ENCODE data around the gene ARHGAP18.
A peak's percentile ranks its signal among the peaks of the same experiment; 100 is the strongest.

The ARHGAP18 gene

DNA sequence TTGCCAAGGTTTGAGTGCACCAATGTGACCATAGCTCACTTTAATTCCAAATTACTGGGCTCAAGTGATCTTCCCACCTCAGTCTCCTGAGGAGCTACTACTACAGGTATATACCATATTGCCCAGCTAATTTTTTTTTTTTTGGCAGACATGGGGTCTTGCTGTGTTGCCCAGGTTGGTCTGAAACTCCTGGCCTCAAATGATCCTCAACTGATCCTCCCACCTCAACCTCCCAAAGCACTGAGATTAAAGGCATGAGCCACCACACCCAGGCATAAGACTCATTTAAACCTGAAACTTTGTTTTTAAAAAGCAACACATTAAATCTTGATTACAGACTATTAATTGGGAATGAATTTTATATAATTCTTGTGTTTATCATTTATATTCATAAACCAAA, 67.7 kb downstream of the ARHGAP18 start:
- no peak for DNase-seq (ENCODE audit: low spot score)

DNA sequence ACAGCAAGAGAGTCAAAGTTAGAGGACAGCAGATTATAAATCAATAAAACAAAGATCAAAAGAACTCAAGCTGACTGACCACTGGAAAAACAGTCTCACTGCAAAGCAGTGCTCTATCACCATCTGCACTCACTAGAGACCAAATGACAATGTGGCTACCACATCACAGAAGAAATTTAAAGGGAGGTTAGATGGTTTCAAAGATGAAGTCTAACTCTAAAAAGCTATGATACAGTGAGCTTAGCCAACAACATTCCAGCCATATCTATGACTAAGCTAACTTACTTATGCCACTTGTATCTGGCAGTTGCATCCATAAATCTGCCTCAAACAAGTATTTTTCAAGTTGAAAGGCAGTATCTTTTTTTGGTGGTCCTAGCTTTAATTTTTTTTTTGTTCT, 68.6 kb downstream of the ARHGAP18 start:
- no peak for DNase-seq (ENCODE audit: low spot score)

DNA sequence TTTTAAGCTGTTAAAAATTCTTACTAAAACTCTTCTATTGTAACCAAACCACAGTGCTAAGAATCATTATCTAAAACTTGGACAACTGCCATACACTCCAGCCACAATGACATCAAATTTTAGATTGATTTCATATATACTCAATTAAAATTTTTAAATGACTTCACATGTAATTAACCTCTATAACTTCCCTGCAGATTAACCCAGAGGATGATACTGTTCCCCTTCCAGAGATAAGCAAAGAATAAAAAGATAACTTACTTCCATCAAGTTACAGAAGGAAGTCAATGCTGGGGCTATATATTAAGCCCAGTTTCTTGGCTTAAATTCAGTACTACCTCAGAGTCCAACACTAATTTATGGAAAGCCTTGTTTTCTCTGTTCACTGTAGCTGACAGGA, 71.3 kb downstream of the ARHGAP18 start:
- no peak for DNase-seq (ENCODE audit: low spot score)

DNA sequence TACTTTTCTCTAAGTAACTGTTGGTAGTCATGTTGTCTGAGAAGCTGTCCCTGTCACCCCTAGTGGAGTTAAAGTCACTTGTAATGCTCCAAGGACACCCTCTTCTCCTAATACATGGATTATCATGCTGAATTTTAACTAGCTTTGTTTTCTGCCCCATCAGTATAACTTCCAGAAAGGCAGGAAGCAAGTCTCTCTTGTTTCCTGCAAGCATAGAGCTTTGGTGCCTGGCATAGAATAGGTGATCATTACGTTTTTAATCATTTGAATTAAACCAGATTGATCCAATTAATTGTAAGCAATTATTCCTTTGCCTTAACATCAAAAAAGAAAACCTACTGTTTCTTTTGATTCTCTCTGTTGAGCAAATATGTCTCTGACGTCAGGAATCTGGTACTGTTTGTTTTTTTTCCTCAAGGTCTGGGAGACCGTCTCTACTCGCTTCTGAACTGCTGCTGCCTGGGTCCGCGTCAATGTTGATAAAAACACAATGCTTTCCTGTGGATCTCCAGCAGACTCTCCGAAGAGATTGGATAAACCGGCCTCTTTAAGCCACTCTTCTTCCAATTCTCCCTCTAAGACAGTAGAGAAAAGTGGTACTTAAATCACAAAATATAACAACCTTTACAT, 71.8 kb downstream of the ARHGAP18 start:
- no peak for DNase-seq (ENCODE audit: low spot score)

DNA sequence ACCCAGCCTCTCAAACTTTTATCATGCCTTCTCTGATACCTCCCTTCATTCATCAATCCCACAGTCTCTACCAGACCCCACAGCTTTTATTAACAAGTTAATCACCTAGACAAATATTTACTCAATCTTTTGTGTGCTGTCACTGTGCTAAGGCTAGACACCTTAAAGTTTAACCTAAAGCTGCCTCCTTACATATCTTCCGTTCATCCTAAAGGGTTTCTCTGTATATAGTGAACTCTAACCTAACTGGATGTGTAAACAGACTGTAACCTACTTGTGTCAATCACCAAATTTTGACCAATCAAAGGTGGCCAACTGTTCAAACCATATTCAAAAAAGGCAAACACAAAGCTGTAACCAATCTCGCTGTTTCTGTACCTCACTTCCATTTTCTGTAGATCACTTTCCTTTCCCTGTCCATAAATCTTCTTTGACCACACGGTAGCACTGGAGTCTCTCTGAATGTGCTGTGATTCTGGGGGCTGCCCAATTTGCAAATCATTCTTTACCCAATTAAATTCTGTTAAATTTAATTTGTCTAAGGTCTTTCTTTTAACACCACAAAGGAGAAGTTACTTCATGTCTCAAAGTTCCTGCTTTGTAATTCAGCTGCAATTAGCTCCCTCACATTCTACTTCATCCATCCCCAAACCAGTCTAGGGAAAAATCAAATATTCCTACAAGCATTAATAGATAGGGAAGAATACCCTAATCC, 72.5 kb downstream of the ARHGAP18 start:
- no peak for DNase-seq (ENCODE audit: low spot score)

DNA sequence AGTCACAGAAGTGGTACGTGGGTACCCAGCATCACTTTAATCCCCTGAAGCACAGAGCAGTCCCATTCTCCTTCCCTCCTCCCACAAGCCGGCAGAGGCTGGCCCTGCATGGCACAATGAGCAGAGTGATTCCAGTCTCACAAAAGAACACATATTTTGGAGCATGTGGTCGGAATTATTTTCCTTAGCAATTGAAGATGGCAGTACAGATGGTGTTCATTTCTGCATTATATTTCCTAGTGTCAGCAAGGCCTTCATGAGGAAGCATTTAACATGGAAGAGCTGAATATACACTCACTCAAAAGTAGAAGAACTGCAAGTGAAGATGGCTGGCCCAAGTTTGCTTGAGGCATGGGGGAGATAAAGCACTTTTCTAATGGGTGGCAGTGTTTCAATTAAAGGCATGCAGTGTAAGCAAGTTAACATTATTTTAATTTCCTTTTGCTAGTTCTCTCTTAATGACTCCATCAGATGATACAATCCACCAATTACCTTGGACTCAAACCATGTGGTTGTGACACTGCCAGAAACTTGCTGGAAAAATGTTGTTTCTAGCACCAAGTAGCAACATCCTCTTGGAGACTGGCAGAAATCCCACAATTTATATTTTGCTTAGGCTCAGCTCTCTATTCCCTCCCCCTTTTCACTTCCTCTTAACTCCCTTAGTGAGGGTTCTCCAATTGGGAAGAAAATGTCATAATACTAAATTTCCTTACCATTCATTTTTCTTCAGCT, 74.4 kb downstream of the ARHGAP18 start:
- no peak for DNase-seq (ENCODE audit: low spot score)

DNA sequence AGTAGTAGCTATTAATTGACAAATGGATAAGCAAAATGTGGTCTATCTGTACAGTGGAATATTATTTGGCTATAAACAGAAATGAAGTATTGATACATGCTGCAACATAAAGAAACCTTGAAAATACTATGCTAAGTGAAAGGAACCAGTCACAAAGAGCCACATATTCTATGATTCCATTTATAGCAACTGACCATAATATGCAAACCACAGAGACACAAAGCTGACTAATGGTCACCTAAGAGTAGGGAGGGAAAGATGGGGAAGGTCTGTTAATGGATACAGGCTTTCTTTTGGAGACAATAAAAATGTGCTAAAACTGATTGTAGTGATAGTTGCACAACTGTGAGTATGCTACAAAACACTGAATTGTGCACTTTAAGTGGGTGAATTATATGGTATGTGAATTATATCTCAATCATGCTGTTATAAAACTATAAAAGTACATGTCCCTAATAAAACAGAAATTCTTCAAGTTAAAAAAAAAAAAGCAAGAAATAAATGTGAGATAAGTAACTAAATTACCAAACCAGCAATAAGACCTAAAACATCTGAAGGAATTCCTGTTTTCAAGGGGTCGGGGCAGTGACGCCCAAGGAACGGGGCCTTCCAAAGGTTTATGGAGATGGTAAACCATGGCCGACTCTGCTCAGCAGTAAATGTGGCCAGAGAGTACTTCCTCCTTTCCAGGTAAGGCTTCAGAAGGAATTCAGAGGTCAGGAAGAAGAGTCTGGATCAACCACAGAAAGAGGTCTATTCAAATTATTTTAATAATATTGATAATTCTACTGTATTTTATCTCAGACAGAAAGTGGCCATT, 75.4 kb downstream of the ARHGAP18 start:
- no peak for DNase-seq (ENCODE audit: low spot score)

DNA sequence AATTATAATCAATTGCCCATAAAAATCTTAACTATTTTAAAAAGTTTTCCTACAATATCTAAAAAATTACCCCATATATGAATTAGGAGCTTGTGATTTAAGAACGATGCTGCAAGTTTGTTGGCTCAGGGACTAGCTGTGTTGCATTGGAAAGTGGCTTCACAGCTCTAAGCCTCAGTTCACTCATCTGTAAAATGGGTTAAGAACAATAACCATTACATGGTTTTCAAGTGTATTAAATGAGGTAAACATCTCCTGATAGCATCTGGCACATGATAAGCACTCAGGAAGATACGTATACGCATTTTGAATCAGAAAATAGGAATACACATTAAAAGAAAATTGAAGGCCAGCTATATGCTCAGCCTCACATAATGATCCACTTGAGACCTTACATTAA, 76.4 kb downstream of the ARHGAP18 start:
- no peak for DNase-seq (ENCODE audit: low spot score)

DNA sequence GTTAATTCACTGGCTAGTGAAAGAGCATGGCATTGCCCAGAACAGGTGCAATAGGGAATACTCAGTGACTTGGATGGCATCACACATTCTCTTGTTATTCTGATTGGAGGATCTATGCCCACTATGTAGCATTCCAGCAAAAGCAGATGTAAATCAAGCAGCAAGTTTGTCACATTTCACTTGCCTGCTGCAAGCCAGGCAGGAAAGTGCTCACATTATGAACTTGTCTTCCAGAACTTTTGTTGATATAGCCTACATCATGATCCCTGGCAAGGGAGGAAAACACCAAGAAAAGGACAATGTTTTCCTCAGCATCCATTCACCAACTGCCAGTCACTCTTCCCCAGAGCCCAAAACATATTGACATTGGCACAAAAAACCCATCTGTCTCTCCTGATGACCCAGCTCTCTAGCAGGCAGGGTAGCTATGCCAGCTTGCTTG, 77.8 kb downstream of the ARHGAP18 start:
- DNase-seq (ENCODE audit: low spot score): no peak

DNA sequence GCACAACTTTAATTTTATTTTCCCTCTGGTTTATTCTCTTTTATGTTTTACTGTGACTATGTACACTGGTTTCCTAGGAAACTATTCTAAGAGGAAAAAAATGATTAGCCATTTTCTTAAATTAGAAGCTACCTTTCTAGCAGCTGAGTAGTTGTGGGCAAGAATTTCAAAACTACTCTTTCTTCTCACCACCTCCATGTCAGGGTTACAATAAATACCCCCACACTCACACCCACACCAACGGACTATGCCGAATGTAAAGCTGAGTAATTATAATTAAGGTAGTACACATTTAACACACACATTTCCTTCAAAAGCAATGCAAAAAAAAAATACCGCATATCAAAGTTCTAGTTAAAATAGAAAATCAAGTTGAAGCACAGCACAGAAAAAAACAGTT, 78.9 kb downstream of the ARHGAP18 start:
- DNase-seq (ENCODE audit: low spot score): no peak

DNA sequence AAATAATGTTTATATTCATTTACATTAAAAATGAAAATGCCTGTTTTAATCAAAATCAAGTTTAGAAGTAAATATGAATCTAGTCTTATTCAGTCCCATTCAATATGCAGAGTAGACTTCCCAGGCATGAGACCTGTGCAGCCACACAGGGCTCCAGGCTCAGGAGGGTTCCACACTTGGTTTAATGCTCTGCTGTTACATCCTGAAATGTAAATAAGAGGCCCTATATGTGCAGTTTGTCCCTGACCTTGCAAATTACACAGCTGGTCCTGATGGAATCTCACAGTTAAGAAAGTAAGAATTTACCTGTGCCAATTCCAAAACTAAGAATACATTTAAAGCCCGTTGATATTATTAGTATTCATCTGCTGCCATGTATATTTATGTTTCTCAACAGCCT, 79.4 kb downstream of the ARHGAP18 start:
- DNase-seq (ENCODE audit: low spot score): no peak

DNA sequence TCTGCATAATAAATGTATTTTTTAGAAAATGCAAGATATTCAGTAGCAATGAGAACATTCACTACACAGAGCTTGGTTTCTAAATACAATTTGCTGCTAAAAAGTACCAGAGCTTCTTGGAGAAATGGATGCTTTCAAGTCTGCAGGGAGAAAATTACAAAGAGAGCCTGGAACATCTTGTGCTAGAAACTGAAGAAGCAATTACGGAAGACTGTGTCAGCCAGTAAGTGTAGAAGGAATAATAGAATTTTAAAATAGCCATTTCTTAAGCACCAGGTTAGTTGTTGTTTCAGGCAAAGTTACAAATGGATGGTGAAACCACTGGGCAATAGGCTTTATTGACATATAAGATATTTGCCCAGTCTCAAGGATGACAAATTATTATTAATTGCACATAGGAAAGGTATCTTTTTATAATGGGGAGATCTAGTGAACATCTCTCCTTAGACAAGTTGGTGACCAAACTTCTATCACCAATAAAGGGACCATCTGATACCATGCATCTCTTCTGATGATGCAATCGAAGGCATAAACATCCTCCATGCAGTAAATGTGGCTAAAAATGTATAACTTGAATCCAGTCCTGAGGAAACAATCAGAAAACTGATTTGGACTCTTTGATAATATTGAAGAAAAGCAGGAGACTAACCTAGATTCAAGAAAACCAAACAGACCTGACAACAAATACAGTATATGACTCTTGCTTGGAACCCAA, 81.7 kb downstream of the ARHGAP18 start:
- no peak for DNase-seq (ENCODE audit: low spot score)

DNA sequence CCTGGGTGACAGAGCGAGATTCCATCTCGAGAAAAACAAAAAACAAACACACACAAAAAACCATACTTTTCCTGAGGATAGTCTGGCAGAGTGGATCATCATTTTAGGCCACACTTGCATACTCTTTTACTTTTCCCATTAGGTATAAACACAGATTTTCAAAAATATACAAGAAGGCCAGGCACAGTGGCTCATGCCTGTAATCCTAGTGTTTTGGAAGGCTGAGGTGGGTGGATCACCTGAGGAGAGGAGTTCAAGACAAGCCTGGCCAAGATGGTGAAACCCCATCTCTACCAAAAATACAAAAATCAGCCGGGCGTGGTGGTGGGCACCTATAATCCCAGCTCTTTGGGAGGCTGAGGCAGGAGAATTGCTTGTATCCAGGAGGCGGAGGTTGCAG, 85.5 kb downstream of the ARHGAP18 start:
- DNase-seq (ENCODE audit: low spot score): no peak

DNA sequence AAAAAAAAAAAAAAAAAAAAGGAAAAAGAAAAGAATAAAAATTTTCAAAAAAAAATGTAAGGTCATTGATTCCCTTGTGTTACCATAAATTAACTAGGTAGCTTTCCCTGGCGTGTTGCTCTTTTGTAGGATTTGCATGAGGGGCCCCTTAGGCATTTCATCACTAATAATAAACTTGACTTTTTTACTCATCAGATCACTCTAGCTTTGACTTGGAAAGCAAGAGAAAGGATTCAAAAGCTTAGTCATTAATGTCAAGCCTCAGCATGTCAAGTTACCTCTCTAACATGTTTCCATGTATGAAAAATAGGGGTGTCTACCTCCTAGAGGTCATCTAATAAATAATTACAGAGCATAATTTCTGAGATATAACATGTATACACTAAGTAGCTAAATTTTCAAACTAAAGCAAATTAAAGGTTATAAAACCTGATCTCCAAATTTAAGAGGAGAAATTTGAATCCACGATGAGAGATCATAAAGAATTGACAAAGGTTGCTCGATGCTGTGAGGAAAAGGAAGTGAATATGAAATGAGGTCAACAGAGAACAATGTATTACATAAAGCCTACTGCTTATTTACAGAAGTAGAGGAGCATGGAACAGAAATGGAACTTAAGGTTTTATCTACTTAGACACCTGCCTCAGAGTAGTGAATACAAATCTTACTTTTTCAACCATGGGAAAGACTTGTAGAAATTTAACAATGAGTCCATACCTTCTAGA, 86.8 kb downstream of the ARHGAP18 start:
- no peak for DNase-seq (ENCODE audit: low spot score)

DNA sequence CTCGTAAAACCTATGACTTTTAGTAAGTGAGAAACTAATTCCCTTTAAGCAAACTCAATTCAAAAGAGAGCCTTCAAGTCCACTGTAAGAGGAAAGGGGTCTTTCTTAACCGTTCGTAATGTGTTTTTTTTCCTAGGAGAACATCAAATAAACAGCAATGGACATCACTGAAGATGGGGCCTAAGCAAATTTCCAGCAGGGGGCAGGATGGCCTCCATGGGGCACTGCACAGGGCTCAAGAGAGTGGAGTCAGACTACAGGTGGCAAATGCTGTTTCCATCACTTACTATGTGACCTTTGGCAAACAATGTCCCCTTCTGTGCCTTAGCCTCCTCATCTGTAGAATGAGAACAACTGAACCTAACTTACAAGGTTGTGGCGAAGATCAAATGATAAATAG, 88.7 kb downstream of the ARHGAP18 start:
- peak; percentile 37 for DNase-seq (ENCODE audit: low spot score)

DNA sequence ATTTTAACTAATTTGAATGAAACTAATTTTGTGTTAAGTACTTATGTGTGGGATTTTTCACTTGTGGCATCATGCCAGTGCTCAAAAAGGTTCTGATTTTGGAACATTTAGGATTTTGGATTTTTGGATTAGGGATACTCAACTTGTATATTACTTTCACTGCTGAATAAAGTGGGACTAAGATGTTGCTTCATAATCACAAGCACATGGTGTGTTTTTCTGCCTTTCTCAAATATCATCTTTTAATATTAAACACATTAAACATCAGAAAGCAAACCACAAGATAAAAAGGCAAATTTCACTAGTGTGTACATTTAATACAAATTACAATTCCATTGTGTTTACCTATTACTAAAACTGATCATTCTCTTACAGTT, 89.8 kb downstream of the ARHGAP18 start:
- no peak for DNase-seq (ENCODE audit: low spot score)

DNA sequence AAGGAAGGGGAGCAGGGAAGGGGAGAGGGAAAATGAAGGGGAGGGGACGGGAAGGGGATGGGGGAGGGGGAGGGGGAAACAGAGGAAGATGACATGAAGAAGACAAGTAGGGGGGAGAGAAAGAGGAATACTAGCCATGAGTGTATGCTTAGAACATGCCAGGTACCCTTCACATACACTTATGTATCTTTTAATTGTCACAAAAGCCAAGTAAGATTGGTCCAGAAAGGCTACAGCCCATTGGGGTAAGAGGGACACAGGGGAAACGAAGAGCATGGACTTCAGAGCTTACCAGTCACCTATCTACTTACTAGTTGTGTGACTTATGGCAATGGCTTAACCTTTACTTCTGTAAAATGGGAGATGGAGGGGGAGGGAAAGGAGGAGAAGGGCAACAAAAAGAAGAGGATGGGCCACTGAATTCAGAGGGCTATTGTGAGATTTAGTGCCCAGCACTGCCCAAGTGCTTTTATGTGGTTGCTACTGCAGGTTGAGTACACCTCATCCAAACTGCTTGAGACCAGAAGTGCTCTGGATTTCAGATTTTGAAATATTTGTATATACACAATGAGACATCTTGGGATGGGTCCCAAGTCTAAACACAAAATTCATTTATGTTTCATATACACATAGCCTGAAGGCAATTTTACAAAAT, 90.3 kb downstream of the ARHGAP18 start:
- no peak for DNase-seq (ENCODE audit: low spot score)

DNA sequence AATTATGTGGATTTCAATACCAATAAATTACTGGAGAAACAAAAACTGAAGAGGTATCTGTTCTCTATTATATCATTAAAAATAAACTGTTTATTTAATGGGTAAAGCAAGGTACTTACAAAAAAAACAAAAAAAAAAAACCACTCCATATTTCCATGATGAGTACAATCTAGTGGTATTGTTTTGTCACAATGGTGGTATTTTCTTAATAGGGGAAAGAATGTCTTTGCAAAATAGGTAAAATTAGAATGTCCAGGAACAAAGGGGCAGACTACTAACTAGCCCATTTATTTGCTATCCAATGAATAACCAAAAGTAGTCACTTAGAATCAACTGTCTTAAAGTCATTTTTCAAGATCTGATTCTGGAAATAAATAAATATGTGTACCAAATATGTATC, 92.0 kb downstream of the ARHGAP18 start:
- no peak for DNase-seq (ENCODE audit: low spot score)

DNA sequence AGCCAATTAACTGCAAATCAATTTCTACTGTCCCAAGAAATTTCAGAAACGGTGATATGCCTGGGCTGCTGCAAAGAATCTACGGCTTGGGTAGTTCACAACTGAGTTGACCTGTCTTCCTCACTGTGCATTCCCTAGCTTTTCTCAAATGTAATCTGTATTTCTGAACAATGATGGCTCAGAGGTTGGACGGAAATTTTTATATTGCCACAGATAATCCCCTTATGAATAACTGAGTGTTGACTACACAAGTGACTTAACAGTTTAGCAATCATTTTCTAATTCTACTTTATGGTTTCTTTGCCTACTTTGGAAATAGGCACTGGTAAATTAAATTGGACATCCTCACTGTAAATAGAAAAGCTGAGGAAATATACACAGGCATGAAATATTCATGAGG, 94.5 kb downstream of the ARHGAP18 start:
- DNase-seq (ENCODE audit: low spot score): no peak

DNA sequence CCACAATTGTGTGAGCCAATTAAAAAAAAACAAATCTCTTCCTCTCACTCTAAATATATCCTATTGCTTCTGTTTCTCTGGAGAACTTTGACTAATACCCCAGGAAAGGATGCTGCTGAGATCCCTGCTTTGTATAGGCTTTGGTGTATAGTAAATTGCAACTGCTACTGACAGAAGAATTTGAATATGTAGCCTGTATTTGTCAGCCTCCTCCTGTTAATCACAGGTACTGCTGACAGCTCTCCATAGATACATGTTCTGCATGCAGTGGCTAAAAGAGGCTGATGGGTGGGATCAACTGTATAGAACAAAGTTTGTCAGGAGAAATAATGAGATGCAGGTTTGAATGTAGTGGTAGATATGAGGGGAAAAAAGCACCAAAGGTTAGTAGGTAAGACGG, 95.0 kb downstream of the ARHGAP18 start:
- no peak for DNase-seq (ENCODE audit: low spot score)

DNA sequence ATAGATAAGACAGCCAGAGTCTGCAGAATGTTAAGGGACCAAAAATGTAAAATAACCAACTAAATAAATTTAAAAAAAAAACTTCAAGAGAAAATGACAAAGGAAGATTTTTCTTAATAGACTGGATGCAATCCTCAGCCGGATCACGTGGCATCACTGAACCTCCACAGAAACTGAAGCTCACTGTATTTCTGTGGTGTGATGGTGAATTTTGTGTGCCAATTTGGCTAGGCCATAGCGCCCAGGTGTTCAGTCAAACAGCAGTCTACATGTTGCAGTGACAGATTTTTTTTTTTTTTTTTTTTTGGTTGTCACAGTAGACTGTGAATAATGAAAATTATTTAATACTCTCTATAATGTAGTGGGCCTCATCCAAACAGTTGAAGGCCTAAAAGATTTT, 95.5 kb downstream of the ARHGAP18 start:
- no peak for DNase-seq (ENCODE audit: low spot score)
